ENCODE data around the gene DPM2. TPM values are rescaled to one million over a fixed set of nuclear protein-coding genes. Genes with fewer than 3 reads are reported as not detected.

Gene DPM2
- total RNA-seq, 1 donor from 2014 or later, result 9.1 TPM

GRCh38 chr9:127979015-127979332 lies 41.3 kb upstream of the DPM2 start:
- peaks cover 6% of the 10 kb centered on the region for H3K27me3 Mint-ChIP-seq (ENCODE audit: insufficient read depth, low read depth)
- no peaks in the 10 kb centered on the region for H3K36me3 ChIP-seq
- H3K9ac ChIP-seq, result peak overlapping the region; percentile 55
- no peak for TF ChIP-seq CTCF (IDR thresholded peaks at IDR 0.05)
- TF ChIP-seq EZH2 (IDR thresholded peaks at IDR 0.05), result no peak
- H3K4me1 Mint-ChIP-seq, result peaks cover 56% of the 10 kb centered on the region
- no peaks in the 10 kb centered on the region for H3K9me3 Mint-ChIP-seq
- peak overlapping the region; percentile 98 for H3K4me3 Mint-ChIP-seq
- peaks cover 45% of the 10 kb centered on the region for H3K4me1 ChIP-seq
- H3K4me3 ChIP-seq, result peak overlapping the region; percentile 83
- H3K9me3 ChIP-seq (ENCODE audit: low read depth), result no peaks in the 10 kb centered on the region
- DNase-seq (ENCODE audit: low spot score), result no peak
- H3K27ac Mint-ChIP-seq, result peak overlapping the region; percentile 46
- no peak overlapping the region for H2AFZ ChIP-seq (replicated peaks)
- H3K4me2 ChIP-seq, result peak overlapping the region; percentile 80
- no peak overlapping the region for H3K27ac ChIP-seq
- H3K79me2 ChIP-seq (ENCODE audit: low read depth), result peaks cover 63% of the 10 kb centered on the region
- no peaks in the 10 kb centered on the region for H3K36me3 Mint-ChIP-seq
- H3K27me3 ChIP-seq, result no peaks in the 10 kb centered on the region
- peaks cover 63% of the 10 kb centered on the region for H4K20me1 ChIP-seq (ENCODE audit: low read depth)
- H3F3A ChIP-seq (ENCODE audit: low read depth), result peaks cover 28% of the 10 kb centered on the region

- peak overlapping the region; percentile 80 for H3K4me2 ChIP-seq
- Mint-ChIP-seq H3K4me3 (peak overlapping the region; percentile 98), H3K36me3 (no peaks in the 10 kb centered on the region), H3K4me1 (peaks cover 60% of the 10 kb centered on the region), H3K27me3 (ENCODE audit: insufficient read depth, low read depth) (peaks cover 3% of the 10 kb centered on the region), H3K9me3 (no peaks in the 10 kb centered on the region), H3K27ac (peak overlapping the region; percentile 69)
- no peak overlapping the region for H3K27ac ChIP-seq
- peak overlapping the region; percentile 83 for H3K4me3 ChIP-seq
- peaks cover 48% of the 10 kb centered on the region for H3K4me1 ChIP-seq
- peak; percentile 31 for TF ChIP-seq CTCF (IDR thresholded peaks at IDR 0.05)
- no peak for TF ChIP-seq EZH2phosphoT487 (IDR thresholded peaks at IDR 0.05)
- H3F3A ChIP-seq (ENCODE audit: low read depth), result peaks cover 28% of the 10 kb centered on the region
- H3K79me2 ChIP-seq (ENCODE audit: low read depth), result peaks cover 73% of the 10 kb centered on the region
- H4K20me1 ChIP-seq (ENCODE audit: low read depth), result peaks cover 72% of the 10 kb centered on the region
- no peaks in the 10 kb centered on the region for H3K27me3 ChIP-seq
- no peak overlapping the region for H2AFZ ChIP-seq (replicated peaks)
- H3K36me3 ChIP-seq, result no peaks in the 10 kb centered on the region
- DNase-seq (ENCODE audit: low spot score), result peak; percentile 78
- no peaks in the 10 kb centered on the region for H3K9me3 ChIP-seq (ENCODE audit: low read depth)
- peak overlapping the region; percentile 7 for H3K9ac ChIP-seq
These were observed 40.4 kb upstream of the DPM2 start for GRCh38 chr9:127977884-127978647.

- H3K4me1 ChIP-seq, result peaks cover 48% of the 10 kb centered on the region
- Mint-ChIP-seq H3K9me3 (no peaks in the 10 kb centered on the region), H3K36me3 (no peaks in the 10 kb centered on the region), H3K4me3 (peak overlapping the region; percentile 98), H3K27me3 (ENCODE audit: insufficient read depth, low read depth) (peaks cover 3% of the 10 kb centered on the region), H3K27ac (no peak overlapping the region), H3K4me1 (peaks cover 64% of the 10 kb centered on the region)
- peak overlapping the region; percentile 83 for H3K4me3 ChIP-seq
- no peak for TF ChIP-seq EZH2 (IDR thresholded peaks at IDR 0.05)
- no peak for TF ChIP-seq CTCF (IDR thresholded peaks at IDR 0.05)
- no peak for TF ChIP-seq EZH2phosphoT487 (IDR thresholded peaks at IDR 0.05)
- H3K9ac ChIP-seq, result peak overlapping the region; percentile 7
- no peaks in the 10 kb centered on the region for H3K36me3 ChIP-seq
- H2AFZ ChIP-seq (replicated peaks), result no peak overlapping the region
- no peaks in the 10 kb centered on the region for H3K9me3 ChIP-seq (ENCODE audit: low read depth)
- no peaks in the 10 kb centered on the region for H3K27me3 ChIP-seq
- H3K79me2 ChIP-seq (ENCODE audit: low read depth), result peaks cover 81% of the 10 kb centered on the region
- H4K20me1 ChIP-seq (ENCODE audit: low read depth), result peaks cover 80% of the 10 kb centered on the region
- peak overlapping the region; percentile 80 for H3K4me2 ChIP-seq
- DNase-seq (ENCODE audit: low spot score), result no peak
- peaks cover 28% of the 10 kb centered on the region for H3F3A ChIP-seq (ENCODE audit: low read depth)
- no peak overlapping the region for H3K27ac ChIP-seq
These were observed 39.6 kb upstream of the DPM2 start for GRCh38 chr9:127977009-127977883.
